ENCODE data around the gene SUPT20H.

Gene SUPT20H

GRCh38 chr13:37058910-37059847 lies at the start of gene SUPT20H:
SUPT20H (minus strand) TSS chr13:37059688; CDS start chr13:37051490, 8,198 bp downstream.
- DNase-seq, result peak; percentile 91

- peak; percentile 66 for DNase-seq
Measured at GRCh38 chr13:37109051-37109678, 49.7 kb upstream of the SUPT20H start.

- no peak for DNase-seq
Measured at GRCh38 chr13:37107868-37108267, 48.4 kb upstream of the SUPT20H start.

- DNase-seq, result no peak
Measured at GRCh38 chr13:37107456-37107855, 48.0 kb upstream of the SUPT20H start.

- no peak for DNase-seq
Measured at GRCh38 chr13:37106642-37107041, 47.2 kb upstream of the SUPT20H start.

- DNase-seq, result no peak
Measured at GRCh38 chr13:37105251-37105714, 45.8 kb upstream of the SUPT20H start, which contains the start of gene CSNK1A1L. CSNK1A1L (minus strand) TSS chr13:37105664; CDS start chr13:37105256, 408 bp downstream.

GRCh38 chr13:37102896-37103295 lies 43.4 kb upstream of the SUPT20H start:
- no peak for DNase-seq

- no peak for DNase-seq
Measured at GRCh38 chr13:37101201-37101600, 41.7 kb upstream of the SUPT20H start.

- DNase-seq, result no peak
Measured at GRCh38 chr13:37100731-37101130, 41.2 kb upstream of the SUPT20H start.

- DNase-seq, result peak; percentile 51
Measured at GRCh38 chr13:37097076-37097475, 37.6 kb upstream of the SUPT20H start.

- DNase-seq, result no peak
Measured at GRCh38 chr13:37094840-37095239, 35.4 kb upstream of the SUPT20H start.

GRCh38 chr13:37094099-37094498 lies 34.6 kb upstream of the SUPT20H start:
- DNase-seq, result no peak

- DNase-seq, result no peak
Measured at GRCh38 chr13:37091835-37092234, 32.3 kb upstream of the SUPT20H start.

GRCh38 chr13:37090912-37091311 lies 31.4 kb upstream of the SUPT20H start:
- no peak for DNase-seq

GRCh38 chr13:37089495-37089894 lies 30.0 kb upstream of the SUPT20H start:
- DNase-seq, result no peak

GRCh38 chr13:37087486-37087885 lies 28.0 kb upstream of the SUPT20H start:
- DNase-seq, result no peak

- no peak for DNase-seq
Measured at GRCh38 chr13:37085606-37086005, 26.1 kb upstream of the SUPT20H start.

- no peak for DNase-seq
Measured at GRCh38 chr13:37076818-37077217, 17.3 kb upstream of the SUPT20H start.

- no peak for DNase-seq
Measured at GRCh38 chr13:37075164-37075563, 15.7 kb upstream of the SUPT20H start.

- DNase-seq, result peak; percentile 50
Measured at GRCh38 chr13:37074703-37075102, 15.2 kb upstream of the SUPT20H start.

GRCh38 chr13:37072024-37072423 lies 12.5 kb upstream of the SUPT20H start:
- no peak for DNase-seq

GRCh38 chr13:37070956-37071355 lies 11.5 kb upstream of the SUPT20H start:
- no peak for DNase-seq

GRCh38 chr13:37070145-37070695 lies 10.7 kb upstream of the SUPT20H start:
- no peak for DNase-seq

All from fibroblast of skin of right quadriceps (primary cell).